GM18499 (cell line): ENCODE results near the gene PXMP2.

Experiments used
- ATAC-seq: cut with Tn5 transposase; IDR thresholded peaks from one replicate; pipeline ENCODE4 v1.9.1; 2021; ENCODE audit warnings: moderate number of reproducible peaks; ENCODE audit not compliant: insufficient read depth, unreplicated experiment

Gene PXMP2

GRCh38 chr12:132659146-132659545 lies 28.2 kb upstream of the PXMP2 start:
- ATAC-seq, result no peak

GRCh38 chr12:132660052-132660451 lies 27.3 kb upstream of the PXMP2 start:
- no peak for ATAC-seq

- no peak for ATAC-seq
These were observed 26.4 kb upstream of the PXMP2 start for GRCh38 chr12:132660996-132661395.

DNA sequence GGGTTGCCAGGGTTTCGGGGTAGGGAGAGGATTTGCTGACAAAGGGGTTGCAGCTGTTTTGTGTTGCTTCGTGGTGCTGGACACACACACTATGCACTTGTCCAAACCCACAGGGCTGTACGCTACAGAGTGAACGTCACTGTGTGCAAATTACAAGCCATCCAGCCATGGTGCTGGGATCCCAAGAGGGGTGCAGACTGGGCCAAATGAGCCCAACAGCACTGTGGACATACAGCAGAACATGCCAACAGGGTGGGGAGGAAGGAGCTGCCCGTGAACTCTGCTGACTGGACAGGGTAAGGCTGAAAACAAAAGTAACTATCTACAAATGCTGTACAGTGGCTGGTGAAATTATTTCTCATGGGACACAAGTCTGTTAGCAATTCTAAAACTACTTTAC lies 25.4 kb upstream of the PXMP2 start:
- ATAC-seq, result no peak

DNA sequence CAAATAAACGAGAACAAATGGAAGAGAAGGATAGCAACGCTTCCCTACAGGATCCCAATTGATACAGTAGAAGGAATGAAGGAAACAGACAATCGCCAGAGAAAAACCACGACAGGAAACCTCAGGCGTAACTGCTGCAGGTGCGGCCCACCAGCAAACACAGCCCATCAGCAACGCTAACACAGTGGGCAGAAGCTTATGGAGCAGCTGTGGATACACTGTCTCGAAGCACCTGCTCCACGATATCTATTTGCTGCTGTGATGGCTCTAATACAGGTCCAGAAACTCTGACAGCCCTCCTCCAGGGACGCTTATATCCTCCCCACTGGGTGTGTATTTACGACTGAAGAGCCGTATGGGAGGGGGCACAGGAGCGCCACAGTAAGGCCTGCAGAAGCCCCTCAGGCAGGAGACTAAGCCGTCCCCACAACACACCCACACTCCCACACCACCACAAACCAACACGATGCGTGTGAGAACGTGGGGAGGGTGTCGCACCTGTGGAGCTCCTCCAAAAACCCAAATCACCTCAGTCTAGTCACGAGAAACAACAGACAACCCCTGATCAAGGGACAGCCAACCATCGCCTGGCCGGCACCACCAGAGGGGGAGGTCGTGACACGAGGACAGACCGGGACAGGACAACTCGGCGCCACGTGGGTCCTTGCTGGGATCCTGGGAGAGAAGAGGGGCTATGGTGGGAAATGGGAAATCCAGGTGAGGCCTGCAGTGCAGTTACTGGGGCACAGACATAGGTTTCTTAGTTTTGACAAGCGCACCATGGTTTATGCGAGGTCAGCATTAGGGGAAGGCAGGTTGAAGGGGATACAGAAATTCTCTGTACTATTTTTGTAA lies 24.3 kb upstream of the PXMP2 start:
- ATAC-seq, result no peak

DNA sequence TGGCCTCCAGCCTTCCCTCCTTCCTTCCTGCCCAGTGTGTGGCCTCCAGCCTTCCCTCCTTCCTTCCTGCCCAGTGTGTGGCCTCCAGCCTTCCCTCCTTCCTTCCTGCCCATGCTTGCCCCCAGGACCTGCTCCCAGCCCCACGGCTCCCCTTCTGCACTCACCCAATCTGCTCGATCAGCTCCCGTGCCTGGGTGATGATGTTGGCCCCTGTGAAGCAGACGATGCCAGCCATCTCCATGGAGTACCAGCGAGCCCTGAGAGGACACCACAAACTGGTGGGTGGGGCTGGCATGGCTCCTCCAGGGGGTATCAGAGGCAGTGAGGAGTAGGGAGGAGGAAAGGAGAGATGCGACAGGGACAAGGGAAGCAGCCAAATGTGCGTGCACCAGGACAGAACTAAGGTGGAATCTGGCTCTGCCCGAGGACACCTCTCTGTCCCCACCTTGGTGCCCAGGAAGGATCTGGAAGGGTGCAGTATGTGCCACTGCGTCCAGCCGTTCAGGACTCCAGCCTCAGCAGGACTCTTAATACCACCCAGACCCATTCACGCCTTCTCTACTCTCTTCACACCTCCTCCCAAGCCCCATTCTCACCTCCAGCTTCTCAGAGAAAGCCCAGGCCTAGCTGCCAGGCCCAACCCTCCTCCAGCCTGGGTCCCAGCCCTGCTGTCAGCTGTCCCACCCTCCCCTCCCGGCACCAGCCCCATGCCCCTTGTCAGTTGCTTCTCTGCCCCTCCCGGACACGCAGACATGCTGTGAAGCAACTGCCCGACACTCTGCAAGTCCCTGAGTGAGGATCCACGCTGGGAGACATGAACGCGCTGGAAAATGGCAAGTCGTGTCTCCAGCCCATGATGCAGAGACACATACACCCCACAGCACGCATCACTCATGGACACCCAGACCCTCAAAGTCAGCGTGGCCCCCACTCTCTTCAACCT lies 22.9 kb upstream of the PXMP2 start:
- no peak for ATAC-seq

DNA sequence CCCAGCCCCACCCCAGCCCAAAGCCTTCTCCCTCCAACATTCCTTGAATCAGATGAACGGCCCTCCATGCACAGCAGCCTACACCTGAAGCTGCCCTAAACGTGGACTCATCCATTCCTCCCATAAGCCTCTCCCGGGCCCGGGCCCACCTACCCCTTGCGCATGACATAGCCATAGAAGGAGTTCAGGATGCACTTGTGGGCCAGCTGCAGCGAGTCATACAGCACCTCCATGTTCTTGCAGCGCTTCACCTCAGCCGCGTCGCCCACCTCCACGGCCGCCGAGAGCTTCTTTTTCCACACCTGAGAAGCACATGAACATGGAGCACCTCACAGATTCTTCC lies 22.3 kb upstream of the PXMP2 start:
- no peak for ATAC-seq

DNA sequence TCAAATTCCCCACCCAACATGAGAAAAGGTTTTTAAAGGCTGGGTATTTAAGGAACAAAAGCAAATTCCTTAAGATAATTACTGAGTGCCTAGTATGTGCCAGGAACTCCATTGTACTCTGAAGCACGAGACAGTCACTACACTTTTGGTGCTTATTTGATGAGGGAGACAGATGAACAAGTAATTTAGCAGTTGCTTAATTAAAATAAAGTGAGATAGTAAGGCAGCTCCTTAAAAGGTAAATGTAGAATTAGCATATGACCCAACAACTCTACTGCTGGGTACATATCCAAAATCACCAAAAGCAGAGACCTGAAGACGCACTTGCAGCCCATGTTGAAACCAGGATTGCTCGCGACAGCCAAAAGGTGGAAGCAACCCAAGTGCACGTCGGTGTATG lies 21.6 kb upstream of the PXMP2 start:
- ATAC-seq, result no peak

DNA sequence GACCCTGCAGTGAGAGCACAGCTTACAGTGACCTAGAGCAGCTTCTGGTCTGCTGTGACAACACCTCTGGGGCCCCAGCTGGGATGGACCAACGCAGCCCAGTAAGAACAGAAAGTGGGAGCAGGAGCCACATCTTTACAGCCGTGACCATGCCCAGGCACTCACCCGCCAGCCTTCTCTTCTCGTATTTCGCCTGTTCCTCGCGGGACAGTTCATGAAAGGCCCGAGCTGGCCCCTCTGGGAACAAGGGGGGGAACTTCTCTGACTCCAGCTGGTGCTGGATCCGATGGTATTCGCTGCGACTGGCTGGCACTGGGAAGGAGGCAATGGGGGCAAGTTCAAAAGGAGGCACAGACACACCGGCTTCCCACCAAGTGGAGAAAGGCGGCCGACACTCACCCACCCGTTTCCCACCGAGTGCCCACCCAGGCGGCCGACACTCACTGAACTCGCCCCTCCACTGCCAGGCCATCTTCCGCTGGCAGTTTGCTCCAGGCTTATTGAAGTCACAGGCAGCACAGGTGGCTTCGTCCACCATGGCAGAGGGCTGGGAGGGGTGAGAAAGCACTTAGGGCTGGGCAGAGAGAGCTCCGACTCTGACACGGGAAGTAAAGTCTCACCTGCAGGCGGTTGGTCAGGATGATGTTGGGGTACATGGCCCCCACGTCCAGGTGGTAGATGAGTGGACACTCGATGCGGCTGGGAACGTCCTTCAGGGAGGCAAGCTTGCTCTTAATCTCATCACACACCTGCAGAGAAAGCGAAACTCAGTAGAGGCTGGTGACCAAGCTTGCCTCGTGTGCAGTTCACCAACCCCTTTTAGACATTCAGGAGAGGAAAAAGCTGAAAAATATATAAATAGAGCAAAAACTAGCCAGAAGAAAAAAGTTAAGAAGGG lies 18.9 kb upstream of the PXMP2 start:
- no peak for ATAC-seq

DNA sequence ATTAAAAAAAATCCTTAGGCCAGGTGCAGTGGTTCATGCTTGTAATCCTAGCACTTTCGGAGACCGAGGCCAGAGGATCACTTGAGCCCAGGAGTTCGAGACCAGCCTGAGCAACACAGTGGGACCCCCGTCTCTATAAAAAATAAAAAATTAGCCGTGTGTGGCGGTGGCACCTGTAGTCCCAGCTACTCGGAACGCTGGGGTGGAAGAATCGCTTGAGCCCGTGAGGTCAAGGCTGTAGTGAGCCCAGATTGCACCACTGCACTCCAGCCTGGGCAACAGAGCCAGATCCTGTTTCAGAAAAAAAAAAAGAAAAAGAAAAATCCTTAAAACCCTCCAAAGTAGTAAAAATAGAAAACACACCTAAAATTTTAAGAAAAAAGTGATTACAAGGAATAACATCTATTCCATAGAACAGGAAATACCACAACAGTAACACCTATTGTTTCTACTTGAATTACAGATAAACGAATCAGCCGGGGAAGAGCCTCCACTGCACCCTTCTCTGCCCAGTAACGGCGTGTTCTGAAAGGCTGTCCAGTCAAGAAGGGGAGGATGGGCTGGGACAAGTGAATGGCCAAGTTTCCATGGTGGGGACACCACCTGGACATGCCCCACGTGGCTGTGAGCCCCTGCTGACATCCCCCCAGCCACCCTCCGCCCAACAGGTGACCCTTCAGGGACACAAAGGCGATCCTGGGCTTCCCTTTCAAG lies 18.1 kb upstream of the PXMP2 start:
- no peak for ATAC-seq

DNA sequence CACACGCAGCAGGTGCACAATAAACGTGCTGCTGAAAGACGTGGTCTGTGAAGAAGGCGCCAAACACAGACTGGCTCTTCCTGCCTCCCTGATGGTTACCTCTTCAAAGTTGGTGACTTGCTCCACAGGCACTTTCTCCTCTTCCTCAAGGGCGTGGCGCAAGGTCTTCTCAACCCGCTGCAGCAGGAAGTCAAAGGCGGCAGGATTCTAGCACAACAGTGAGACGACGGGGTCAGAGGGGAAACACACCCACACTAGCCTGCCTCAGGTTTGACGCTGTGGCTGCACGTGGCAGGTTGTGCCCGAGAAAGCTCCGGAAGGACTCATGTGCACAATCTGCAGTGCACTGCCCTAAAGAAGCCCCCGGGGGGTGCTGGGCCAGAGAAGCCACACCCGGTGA lies 15.3 kb upstream of the PXMP2 start:
- ATAC-seq, result no peak

GRCh38 chr12:132672678-132673077 lies 14.7 kb upstream of the PXMP2 start:
- ATAC-seq, result no peak

GRCh38 chr12:132673288-132674179 lies 13.9 kb upstream of the PXMP2 start:
- ATAC-seq, result no peak

- no peak for ATAC-seq
These were observed 12.8 kb upstream of the PXMP2 start for GRCh38 chr12:132674561-132674960.

- no peak for ATAC-seq
These were observed 11.5 kb upstream of the PXMP2 start for GRCh38 chr12:132675757-132676432.

DNA sequence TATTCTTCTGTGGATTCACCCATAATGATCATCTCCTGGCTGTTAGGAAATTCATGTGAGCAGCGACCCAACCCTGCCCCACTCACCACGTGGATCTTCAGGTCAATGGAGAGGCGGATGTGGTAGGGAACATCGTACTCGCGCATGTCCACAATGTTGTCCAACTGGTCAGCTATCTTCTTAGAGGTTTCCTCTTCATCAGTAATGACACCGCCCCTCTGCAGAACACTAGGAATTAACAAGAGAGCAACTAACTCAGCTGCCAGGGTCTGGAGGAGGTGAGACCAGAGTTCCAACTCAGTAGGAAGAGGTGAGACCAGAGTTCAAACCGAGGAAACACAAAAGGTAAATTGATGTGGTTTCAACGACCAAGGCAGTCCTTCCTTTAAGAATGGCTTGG lies 9.9 kb upstream of the PXMP2 start:
- ATAC-seq, result no peak

GRCh38 chr12:132685400-132685799 lies 2.0 kb upstream of the PXMP2 start:
- ATAC-seq, result no peak

GRCh38 chr12:132686825-132687210 lies 569 bp upstream of the PXMP2 start:
- ATAC-seq, result no peak
